HG03108 (cell line): ENCODE measurements around the gene DLGAP4.

Experiments used
- ATAC-seq: cut with Tn5 transposase; IDR thresholded peaks from one replicate; pipeline ENCODE4 v1.9.1; 2021; ENCODE audit warnings: moderate library complexity; ENCODE audit not compliant: unreplicated experiment

DLGAP4 gene

DNA sequence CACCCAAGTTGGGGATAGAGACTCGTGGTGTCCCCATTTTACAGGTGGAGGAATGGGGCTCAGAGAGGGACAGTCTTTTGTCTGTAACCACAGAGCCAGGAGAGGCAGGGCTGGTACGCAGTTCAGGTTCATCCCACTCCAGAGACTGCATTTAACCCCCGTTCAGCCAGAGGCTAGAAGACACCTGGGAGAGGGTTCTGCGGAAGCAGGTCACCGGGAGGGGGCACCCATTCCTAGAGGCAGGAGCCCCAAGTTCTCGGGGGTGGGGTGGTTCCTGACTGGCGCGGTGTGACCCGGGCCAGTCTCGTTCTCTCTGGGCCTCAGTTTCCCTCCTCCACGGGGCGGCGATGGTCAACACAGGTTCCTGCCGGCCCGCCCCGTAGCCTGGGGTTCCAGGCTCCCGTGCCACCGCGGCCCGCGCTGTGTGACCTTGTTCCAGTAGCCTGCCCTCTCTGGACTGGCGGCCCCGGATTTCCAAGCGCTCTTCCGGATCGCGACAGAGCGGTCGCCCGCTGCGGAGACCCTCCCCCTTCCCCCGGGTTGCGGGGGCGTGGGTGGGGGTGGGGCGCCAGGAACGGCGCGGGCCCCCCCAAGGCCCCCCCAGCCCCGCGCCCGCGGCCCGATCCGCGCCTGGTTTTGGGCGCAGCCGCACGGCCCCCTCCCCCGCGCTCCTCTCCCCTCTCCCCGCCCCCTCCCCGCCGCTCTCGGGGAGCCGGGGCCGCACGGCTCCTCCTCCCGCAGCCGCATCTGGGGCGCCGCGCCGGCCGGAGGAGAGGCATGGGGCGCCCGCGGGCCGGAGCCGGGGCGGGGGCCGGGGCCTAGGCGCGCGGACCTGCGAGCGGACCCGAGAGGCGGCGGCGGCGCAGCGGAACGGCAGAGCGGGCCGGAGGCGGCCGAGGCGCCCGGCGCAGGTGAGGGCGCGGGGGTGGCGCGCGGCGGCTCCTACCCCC, at the start of gene DLGAP4:
Gene DLGAP4, plus strand, starts transcription at position 738 of the 950 bp plus-strand sequence. CDS start 125,379 bp downstream, outside the sequence.
- ATAC-seq: no peak

DNA sequence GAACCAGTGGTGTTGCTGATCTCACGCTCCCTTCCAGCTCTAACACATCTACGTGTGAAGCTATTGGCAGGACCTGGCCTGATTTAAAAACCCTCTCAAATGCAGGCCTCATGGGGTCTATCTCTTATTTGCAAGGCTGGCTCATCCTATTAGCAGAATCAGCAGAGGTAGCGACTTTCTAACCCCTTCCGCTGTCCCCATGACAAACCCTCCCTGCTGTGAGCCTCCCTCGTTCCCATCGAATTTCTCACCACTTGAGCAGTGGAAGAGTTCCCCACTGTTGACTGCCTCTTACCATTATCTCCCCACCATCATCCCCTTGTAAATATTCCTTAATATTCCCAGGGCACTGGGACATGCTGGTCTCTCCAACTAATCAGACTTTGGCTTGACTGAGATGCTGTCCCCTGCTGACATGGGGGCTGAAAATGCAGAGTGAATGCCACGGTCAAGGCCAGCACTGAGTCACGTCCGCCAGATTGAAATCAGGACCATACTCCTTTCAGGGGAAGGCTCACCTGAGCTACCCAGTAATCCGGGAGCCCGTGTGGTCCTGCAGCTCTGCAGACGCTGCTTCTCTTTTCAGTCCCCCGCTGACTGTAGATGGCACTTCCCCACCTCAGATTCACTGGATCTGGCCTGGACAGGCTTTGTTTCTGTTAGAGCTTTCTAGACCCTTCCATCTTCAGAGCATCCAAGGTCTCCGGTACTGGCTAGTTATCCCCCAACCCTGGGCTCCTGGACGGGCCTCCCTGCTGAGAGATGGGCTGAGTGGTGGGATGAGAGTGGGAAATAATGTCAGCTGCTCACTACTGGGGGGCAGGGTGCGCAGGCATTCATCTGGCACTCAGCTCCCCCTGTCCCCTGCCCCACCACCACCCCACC, 46.7 kb upstream of the DLGAP4 start:
- ATAC-seq: no peak

DNA sequence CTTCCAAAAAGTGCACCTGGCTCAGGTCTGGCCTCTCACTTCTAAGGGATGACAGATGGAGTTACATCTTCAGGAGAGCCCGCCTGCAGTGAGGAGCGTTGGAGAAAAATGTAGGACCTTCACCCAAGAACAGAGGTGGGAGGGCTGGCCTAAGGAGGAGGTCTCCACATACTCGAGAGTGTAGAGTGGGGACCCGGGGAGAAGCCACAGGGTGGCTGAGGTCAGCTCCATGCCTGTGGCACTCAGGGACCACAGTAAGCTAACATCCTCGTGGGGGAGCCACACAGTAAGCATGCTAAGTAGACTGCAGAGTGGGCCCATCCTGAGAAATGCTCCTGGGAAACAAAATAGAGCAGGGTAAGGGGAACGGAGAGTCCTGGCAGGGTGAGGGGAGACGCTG, 45.8 kb upstream of the DLGAP4 start:
- no peak for ATAC-seq

DNA sequence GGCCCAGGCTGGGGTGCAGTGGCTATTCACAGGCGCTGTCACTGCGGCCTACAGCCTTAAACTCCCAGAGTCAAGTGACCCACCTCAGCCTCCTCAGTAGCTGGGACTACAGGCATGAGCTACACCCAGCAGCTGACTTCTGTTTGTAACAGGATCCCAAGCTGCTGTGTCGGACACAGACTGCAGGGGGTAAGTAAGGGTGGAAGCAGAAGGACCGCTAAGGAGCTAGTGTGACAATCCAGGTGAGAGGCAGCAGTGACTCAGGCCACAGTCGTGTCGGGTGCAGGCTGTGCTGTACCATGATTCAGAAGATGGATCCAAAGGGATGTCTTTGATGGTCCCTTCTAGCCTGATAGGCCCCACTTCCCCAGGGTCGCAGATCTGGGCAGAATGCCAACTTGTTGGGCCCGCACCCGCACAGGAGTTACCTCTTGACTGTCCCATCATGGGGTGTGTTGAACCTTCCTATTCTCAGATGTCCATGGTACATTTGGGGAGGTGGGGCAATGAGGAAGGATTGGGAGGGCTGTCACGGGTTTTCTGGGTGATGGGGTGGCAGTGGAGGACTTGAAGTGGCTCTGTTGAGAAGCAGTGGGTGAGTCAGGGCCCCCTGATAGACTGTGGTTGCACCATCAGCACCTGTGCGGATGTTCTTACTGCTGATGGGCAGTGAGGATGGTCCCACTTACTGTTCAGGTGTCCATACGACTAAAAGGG, 44.6 kb upstream of the DLGAP4 start:
- ATAC-seq: no peak

DNA sequence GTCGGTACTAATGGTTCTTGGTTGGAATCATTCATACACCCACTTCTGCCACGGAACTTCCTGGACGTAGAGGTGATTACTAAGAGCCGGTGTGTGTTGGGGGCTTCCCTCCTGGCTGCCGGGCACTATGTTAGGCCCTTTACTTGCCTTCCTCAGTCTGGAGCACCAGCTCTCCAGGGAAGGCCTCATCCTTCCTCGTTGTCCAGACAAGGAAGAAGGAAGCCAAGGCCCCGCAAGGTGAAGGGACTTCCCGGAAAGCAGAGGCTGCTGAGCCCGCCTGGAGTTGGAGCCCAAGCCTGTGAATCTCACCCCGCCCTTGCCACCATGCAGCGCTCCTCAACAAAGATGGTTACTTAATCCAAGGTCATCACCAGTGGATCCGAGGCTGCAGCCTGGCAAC, 43.7 kb upstream of the DLGAP4 start:
- ATAC-seq: no peak

DNA sequence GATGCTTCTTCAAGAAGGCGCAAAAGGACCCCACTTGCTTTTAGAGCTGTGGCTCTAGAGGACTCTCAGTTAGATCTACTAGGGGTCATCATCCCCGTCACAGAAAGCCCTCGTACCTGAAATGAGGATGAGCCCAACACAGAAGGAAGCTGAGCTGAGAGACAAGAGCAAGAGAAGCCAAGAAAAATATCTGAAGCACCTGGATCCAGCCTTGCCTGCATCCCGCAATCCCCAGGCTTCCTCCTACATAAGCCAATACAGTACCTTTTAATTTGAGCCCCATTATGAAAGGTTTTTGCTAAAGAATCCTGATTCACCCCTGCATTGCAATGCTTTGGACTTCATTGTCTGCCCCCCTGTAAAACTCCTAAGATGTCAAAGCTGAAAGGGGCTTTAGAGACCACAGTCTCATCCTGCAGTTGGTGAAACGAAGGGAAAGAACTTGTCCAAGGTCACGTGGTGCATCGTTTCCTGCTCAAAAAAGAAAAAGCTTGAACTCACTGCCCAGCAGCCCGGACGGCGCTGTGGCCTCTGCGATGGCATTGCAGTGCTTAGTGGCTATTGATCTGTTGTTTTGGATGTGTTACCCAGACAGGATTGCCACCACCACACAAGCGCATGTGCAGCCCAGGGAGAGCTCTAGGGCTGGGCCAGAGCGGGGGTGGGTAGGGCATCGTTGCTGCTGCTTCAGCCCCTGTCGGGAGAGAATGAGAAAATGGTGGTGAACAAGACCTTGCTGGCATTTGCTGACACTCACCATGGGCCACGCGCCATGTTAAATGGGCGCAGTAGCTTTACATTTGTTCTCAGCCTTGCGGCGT, 41.5 kb upstream of the DLGAP4 start:
- no peak for ATAC-seq

GRCh38 chr20:36266189-36266588, 40.0 kb upstream of the DLGAP4 start:
- no peak for ATAC-seq

DNA sequence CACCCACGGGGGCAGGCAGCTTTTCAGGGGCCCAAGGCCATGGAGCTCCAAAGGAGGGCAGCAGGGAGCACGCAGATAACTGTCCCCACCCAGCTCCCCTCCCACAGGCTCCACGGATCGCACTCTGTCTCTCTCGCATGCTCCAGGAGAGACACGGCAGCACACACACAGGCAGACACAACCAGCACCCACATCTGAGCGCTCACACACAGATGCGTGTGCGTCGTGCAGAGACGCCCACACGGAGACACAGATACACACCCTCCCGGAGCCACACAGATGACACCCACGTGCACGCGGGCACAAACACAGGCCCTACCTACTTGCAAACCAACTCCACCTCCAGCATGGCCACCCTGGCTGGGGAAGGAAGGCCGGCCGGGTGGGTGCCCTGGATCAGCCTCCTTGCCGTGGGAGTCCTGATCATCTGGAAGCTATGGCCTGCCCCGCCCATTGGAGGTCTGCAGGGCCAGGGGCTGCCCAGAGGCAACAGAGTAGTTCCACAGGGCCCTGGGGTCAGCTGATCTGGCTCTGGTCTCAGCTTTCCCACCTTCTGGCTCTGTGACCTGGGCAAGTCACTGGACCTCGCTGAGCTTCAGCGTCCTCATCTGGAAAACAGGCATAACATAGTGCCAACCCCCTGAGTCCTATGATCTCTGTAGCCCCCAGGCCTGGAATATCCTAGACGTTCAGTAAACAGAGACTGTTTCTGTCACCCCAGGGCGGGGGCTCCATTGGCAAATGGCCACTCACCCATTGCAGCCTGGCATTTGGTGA, 38.3 kb upstream of the DLGAP4 start:
- no peak for ATAC-seq

GRCh38 chr20:36268440-36269342, 37.4 kb upstream of the DLGAP4 start:
- no peak for ATAC-seq

DNA sequence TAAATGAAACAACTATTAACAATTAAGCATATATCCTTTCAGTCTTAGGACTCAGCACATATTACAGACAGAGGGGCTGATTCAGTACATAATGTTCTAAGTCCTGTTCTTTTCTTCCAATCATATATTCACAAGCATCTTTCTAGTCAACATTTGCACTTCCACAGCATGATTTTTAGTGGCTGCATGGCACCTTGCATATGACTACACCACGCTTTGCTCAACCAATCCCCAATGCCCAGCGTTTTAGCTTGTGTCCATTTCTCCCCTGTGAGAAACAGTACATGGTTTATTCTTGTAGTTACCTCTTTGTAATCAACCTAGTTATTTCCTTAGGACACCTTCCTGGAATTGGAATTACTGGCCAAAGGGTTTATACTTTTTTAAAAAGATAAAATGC, 36.6 kb upstream of the DLGAP4 start:
- no peak for ATAC-seq

GRCh38 chr20:36270744-36271638, 35.1 kb upstream of the DLGAP4 start:
- no peak for ATAC-seq

- no peak for ATAC-seq
These were observed 34.2 kb upstream of the DLGAP4 start for GRCh38 chr20:36271639-36272546.

DNA sequence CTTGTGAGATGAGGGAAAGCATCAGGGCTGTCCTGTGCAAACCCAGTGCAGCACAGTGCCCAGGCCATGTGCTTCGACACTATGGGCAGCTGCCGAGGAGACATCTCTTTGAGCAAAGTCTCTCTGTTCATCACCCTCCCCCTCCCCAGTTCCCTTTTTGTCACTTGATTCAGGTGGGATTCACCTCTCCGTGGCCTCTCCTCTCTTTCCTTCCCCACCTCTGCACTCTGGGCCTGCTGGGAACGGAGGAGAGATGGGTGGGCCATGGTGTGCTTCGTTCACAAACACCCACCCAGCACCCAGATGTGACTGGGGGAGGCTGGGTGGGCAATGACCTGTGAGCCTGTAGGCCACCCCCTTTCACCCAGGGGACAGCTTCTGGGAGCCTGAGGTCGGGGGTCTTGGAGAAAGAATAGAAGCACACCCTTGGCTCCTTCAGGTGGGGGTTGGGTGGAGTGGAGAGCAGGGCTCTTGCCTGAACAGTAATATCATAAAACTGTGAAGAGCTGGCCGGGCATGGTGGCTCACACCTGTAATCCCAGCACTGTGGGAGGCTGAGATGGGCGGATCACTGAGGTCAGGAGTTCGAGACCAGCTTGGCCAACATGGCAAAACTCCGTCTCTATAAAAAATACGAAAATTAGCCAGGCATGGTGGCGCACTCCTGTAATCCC, 33.5 kb upstream of the DLGAP4 start:
- ATAC-seq: no peak

GRCh38 chr20:36273414-36274180, 32.5 kb upstream of the DLGAP4 start:
- no peak for ATAC-seq

GRCh38 chr20:36274181-36274841, 31.8 kb upstream of the DLGAP4 start:
- no peak for ATAC-seq
